Measurements from ENCODE around the gene MASTL.

The MASTL gene

DNA sequence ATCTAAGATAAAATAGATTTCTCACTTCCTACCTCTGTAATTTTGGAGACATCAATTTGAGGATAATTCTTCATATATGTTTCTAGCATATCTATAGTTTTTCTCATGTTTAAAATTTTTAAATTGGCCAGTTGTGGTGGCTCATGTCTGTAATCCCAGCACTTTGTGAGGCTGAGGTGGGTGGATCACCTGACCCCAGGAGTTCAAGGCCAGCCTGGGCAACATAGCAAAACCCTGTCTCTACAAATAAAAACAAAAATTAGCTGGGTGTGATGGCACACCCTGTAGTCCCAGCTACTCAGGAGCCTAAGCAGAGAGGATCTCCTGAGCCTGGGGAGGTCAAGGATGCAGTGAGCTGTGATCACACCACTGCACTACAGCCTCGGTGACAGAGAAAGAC, 80.6 kb downstream of the MASTL start:
- ATAC-seq (replicated peaks; ENCODE audit: extremely low read depth, poor library complexity, severe bottlenecking) (no peak), DNase-seq (ENCODE audit: low spot score in 2 of 2) (no peak)
- H3K36me3 Mint-ChIP-seq (ENCODE audit: insufficient read depth): peaks cover 36% of the 10 kb centered on the region
- no peak overlapping the region for H3K27ac Mint-ChIP-seq (ENCODE audit: low read depth)
- H3K4me1 Mint-ChIP-seq: peaks cover 14% of the 10 kb centered on the region
- no peaks in the 10 kb centered on the region for H3K9me3 Mint-ChIP-seq
- no peaks in the 10 kb centered on the region for H3K27me3 Mint-ChIP-seq
- H3K4me3 Mint-ChIP-seq: no peak overlapping the region
